ENCODE results near the gene BIVM.

BIVM gene

DNA sequence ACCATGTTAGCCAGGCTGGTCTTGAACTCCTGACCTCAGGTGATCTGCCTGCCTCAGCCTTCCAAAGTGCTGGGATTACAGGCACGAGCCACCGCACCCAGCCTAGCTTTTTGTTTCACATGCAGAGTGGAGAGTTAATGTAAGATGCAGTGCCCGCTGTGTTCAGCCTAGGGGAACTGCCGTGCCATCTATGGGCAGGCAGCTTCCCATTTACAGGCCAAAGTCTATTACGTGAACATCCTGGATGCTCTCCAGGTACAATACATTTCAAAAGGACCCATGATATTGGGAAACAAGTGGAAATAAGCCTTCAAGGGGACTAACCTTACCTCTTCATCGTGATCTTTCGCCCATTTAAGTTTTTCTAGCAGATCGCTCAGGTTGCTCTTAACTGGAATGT is 10.2 kb upstream of the BIVM start:
- DNase-seq (ENCODE audit: low read depth in 2 of 2), result no peak

DNA sequence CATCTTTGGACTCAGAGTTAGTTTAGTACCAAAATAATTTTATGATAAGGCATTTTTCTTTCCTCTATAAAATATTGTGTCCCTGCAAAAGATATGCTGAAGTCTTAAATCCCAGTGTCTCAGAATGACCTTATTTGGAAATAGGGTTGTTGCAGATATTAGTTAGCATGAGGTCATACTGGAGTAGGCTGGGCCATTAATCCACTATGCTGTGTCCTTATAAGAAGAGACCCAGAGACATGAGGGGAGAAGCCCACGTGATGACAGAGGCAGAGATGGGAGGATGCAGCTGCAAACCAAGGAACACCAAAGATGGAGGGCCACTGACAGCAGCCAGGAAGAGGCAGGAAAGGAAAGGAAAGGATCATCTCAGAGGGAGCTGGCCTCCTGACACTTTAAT is 6.5 kb upstream of the BIVM start:
- no peak for DNase-seq (ENCODE audit: low read depth in 2 of 2)

DNA sequence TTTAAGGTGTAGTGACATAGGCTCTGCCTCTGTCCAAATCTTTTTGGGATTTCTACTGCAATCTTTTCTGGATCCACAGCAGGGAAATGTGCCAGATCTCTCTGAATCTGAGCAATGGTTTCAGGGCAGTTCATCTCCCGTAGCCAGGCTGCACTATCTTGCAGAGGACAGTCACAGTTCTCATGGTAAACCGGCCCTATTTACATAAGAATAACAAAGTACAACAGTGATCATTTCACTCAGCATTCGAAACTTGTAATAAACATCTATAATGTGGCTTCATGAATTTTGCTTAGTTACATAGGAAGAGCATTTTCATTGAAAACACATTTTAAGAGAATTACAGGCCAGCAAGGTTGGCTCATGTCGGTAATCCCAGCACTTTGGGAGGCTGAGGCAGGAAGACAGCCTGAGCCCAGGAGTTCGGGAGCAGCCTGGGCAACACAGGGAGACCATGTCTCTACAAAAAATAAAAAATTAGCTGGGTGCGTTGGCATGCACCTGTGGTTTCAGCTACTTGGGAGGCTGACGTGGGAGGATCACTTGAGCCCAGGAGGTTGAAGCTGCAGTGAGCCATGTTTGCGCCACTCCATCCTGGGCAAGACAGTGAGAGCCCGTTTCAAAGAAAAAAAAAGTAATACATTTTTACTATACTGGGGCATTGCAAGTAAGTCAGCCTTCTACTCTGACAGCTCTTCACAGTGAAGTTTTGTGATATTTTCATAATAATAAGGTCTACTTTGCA is 5.1 kb upstream of the BIVM start:
- no peak for DNase-seq (ENCODE audit: low read depth in 2 of 2)

DNA sequence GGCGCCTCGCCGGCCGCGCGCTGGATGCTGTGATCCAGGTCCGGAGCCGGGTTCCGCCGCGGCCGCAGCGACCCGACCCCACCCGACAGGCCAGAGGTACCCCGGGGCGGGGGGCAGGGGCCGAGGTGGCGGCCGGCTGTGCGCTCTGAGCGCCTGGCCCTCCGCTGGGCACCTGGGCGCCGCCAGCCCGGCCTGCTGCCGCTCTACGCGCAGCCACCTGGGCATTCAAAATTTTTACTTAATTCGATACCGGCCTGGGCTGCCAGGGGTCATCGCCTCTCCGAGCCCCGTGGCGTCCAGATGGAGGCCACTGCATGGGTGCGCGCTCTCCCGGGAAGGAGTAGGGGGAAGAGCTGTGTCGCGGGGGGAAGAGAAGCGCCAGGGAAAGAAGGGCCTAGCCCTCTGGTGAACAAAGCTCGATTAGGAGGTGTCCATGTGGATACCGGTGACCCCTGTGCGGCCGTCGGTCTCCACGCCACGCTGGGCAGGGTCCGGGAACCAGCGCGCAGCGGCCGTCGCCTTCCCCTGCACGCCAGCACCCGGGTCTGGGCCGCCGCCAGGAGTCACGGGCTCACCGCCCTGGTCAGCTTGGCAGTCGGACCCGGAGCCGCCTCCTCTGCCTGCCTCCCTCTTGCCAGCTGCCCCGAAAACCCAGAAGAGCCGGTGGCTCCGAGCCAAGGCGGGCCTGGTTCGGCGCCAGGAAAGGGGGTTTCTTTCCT is 666 bp downstream of the BIVM start:
- DNase-seq (ENCODE audit: low read depth in 2 of 2), result no peak

- peak; percentile 62 to 73 for DNase-seq (ENCODE audit: low read depth in 2 of 2)
Measured at GRCh38 chr13:102800145-102801041, 1.5 kb downstream of the BIVM start.

DNA sequence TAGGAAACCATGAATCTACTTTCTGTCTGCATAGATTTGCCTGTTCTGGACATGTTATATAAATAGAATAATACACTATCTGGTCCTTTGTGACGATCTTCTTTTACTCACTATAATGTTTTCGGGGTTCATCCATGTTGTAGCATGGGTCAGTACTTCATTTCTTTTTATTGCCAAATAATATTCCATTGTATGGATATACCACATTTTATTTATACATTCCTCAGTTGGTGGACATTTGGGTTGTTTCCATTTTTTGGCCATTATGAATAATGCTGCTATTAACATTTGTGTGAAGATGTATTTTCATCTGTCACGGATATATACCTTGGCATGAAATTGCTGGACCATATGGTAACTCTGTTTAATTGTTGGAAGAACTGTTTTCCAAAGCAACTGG is 6.8 kb downstream of the BIVM start:
- no peak for DNase-seq (ENCODE audit: low read depth in 2 of 2)

DNA sequence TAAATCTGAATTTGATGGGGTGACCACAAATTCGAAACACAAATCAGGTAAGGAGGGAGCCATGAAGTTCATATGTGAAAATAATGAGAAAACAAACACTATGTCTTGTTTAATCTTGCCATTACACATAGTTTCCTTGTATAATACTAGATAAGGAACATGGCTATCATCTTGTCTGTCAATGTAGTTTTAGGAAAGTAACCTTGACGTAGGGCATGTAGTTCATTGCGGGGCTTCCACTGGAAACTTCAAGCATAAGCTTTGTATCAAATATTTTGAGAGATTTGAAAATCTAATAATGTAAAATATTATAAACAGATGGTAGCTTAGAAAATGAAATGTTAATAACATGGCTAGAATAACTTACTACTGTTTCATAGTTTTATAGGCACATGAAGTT is 8.8 kb downstream of the BIVM start:
- DNase-seq (ENCODE audit: low read depth in 2 of 2), result no peak

DNA sequence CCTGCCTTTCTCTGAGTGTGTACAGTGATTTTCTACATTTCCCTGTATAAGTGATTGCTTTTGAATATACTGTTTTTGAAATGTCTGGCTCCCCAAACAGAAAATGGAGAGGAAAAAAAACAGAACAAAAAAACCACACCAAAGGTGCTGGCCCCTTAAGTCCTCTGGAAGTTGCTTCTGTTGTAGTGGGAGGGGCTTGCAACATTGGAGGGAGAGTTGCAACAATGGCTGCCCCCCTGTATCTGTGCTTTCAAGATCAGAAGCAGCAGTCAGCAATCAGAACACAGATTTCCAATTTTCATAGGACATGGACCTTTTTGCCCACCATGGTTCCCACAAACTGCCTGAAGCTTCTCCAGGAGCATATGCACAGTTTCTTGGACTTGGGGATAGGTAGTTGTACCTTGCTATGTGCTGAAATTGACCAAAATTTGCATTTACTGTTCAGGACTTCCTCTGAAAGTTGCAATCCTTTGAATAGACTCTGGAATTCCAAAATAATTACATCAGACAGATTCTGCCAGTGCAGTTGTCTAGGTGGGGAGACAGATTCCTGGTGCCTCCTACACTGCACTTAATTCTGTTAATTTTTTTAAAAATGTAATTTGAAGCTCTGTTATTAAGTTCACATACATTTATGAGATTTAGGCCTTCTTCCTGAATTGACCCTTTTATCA is 13.8 kb downstream of the BIVM start:
- no peak for DNase-seq (ENCODE audit: low read depth in 2 of 2)

- DNase-seq (ENCODE audit: low read depth in 2 of 2), result no peak
Measured at GRCh38 chr13:102814025-102814607, 15.2 kb downstream of the BIVM start.

- DNase-seq (ENCODE audit: low read depth in 2 of 2), result no peak
Measured at GRCh38 chr13:102814793-102815192, 15.9 kb downstream of the BIVM start.

DNA sequence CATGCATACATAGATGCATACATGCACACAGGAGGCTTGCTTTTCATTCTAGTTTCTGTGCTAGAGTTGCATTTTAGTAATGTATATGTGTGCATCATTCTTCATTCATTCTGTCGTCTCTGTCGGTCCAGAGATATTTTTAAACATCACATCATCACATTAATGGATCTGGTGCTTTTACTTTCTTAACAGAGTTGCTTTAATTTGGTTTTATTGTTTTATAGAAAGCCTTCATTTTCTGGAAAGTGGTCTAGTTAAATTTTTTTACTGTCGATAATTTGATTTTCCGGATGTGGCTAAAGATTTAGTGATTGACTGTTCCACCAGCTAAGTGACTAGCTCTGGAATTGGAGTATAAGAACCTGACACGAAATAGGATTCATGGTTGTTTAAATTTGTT is 16.9 kb downstream of the BIVM start:
- no peak for DNase-seq (ENCODE audit: low read depth in 2 of 2)

- DNase-seq (ENCODE audit: low read depth in 2 of 2), result no peak
Measured at GRCh38 chr13:102816708-102817107, 17.8 kb downstream of the BIVM start.

DNA sequence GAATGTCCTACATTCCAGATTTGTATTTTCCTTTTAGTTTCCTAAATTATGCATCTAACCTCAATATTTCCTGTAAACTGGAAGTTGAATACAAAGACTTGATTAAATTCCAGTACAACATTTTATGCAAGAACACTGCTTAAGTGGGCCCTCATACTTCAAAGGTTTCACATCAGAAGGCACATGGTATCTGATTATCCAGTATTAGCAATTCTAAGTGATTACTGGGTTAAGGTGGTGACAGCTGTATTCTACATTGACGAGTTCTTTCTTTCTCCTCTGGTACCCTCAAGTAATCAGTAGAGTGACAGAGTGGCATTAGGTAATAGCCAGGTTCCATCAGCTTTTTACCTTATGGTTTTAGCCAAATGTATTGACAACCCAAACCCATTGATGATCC is 18.3 kb downstream of the BIVM start:
- no peak for DNase-seq (ENCODE audit: low read depth in 2 of 2)

DNA sequence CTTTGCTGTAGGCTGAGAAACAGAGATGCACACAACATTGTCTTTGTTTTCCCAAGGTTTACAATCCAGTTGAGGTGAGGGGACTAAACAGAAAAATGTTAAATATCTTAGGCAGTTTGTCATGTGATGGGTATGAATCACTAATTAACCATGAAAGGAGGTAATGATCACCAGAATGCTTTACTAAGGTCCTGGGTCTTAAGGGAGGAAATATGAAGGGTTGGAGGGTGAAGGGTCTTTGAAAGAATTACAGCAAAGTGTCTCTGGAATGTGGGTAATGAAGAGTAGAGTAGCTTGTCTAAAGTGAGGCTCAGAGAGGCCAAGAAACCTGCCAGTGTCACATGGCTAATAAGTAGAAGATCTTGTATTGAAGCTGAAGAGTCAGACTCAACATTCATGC is 19.0 kb downstream of the BIVM start:
- DNase-seq (ENCODE audit: low read depth in 2 of 2), result no peak

DNA sequence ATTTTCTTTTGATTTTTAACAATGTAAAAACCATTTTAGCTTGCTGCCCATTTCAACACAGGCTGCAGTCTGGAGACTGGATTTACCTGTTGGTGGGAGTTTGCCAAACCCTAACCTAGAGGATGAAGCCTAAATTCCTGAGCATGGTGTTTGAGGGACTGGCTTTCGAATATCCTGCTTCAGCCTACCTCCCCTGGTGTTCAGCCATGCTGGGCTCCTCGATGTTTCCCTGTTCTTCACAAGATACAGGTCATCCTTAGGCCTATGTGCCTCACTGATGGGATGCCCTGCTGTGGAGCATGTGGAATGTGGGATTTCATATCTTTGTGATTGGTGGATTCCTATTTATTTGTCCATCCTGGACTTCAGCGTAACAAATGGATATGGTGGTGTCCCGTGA is 26.5 kb downstream of the BIVM start:
- no peak for DNase-seq (ENCODE audit: low read depth in 2 of 2)

DNA sequence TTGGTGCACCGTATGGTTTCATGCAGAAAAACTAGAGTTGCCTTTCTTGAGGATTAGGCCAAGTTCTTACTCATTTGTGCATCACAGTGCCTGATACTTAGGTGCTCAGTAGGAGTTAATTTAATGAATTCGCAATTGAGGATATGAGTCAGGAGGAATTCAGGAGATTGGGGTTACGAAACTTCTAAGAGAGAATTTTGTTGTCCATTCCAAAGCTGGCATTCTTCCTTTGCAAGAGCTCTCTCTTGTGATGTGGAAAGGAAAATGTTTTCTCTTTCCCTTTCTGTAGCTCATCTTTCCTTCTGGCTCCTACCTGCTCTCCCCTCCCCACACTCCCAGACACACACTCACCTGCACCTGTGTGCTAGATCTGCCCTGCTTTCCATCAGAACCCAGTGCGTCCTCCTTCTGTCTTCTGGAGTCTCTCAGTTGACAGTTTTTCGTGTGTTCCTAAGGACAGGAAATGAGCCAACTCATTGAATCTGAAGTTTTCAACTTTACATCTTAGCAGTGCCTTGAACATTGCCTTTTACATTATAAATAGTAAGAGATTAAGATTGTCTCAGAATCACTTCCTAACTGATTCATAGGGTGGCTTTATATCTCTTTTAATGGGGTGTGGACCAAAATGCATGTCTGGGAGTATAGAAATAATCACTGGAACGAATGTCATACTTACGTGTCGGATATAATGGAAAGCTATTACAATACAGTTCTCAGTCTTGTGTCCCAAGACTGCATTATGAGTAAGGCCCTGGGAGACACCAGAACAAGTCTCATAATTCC is 27.2 kb downstream of the BIVM start:
- no peak for DNase-seq (ENCODE audit: low read depth in 2 of 2)

DNA sequence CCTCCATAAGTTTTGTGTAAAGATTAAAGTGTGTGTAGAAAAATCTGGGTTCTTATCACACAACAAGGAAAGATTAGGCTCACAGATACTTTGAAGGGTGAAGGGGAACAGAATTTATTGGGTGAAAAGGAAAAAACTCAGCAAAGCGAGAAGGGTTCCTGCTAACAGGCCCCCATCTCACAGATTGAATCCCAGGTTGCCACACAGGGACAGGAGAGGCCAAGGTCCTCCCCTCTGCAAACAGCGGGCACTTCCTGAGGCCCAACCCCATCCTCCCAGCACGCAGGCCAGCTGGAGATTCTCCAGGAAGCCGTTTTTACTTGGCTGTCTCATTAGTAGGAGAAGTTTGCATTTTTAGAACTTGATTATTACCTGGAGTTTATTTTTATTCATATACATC is 31.7 kb downstream of the BIVM start:
- no peak for DNase-seq (ENCODE audit: low read depth in 2 of 2)

- no peak for DNase-seq (ENCODE audit: low read depth in 2 of 2)
Measured at GRCh38 chr13:102836471-102836870, 37.6 kb downstream of the BIVM start.

- DNase-seq (ENCODE audit: low read depth in 2 of 2), result no peak
Measured at GRCh38 chr13:102838273-102838672, 39.4 kb downstream of the BIVM start.

- no peak for DNase-seq (ENCODE audit: low read depth in 2 of 2)
Measured at GRCh38 chr13:102838982-102839381, 40.1 kb downstream of the BIVM start.

DNA sequence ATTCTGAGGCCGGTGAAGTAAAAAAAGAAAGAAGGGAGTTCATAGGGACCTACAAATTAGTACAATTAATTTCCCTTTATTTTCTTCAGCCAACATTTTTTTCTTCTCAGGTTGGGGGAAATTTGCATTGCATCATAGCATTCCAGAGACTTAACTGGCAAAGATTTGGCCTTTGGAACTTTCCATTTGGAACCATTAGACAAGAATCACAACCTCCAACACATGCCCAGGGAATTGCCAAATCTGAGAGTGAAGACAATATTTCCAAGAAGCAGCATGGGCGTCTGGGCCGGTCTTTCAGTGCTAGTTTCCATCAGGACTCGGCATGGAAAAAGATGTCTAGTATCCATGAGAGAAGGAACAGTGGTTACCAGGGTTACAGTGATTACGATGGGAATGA is 40.5 kb downstream of the BIVM start:
- no peak for DNase-seq (ENCODE audit: low read depth in 2 of 2)
